ENCODE data around the gene MYZAP.

DNA sequence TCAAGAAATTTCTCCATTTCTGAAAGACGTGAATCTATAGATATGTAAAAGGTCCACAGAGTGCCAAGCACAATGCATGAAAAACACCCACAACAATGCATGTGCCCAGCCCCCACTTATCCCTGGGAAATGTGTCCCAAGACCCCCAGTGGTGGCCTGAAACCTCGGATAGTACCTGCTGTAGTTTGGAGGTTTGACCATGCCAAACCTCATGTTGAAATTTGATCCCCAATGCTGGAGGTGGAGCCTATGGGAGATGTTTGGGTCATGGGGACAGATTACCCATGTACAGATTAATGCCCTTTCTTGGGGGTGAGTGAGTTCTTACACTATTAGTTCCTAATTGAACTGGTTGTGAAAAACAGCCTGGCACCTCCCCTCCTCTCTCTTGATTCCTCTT, 21.4 kb upstream of the MYZAP start:
- TF ChIP-seq, protein P1, sequence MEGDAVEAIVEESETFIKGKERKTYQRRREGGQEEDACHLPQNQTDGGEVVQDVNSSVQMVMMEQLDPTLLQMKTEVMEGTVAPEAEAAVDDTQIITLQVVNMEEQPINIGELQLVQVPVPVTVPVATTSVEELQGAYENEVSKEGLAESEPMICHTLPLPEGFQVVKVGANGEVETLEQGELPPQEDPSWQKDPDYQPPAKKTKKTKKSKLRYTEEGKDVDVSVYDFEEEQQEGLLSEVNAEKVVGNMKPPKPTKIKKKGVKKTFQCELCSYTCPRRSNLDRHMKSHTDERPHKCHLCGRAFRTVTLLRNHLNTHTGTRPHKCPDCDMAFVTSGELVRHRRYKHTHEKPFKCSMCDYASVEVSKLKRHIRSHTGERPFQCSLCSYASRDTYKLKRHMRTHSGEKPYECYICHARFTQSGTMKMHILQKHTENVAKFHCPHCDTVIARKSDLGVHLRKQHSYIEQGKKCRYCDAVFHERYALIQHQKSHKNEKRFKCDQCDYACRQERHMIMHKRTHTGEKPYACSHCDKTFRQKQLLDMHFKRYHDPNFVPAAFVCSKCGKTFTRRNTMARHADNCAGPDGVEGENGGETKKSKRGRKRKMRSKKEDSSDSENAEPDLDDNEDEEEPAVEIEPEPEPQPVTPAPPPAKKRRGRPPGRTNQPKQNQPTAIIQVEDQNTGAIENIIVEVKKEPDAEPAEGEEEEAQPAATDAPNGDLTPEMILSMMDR (IDR thresholded peaks at IDR 0.05; ENCODE audit: low read depth, low read length, missing input control) = no peak
- TF ChIP-seq SP1 (IDR thresholded peaks at IDR 0.05) = no peak
- no peak for TF ChIP-seq EGR1 (IDR thresholded peaks at IDR 0.05; ENCODE audit: low read depth in 2 of 2)
- no peak for TF ChIP-seq TAF1 (conservative IDR thresholded peaks at IDR 0.05)

All from liver (tissue), 3 donors.